ENCODE data around the gene SLC8A3.
A peak's percentile ranks its signal among the peaks of the same experiment; 100 is the strongest.

SLC8A3 gene

DNA sequence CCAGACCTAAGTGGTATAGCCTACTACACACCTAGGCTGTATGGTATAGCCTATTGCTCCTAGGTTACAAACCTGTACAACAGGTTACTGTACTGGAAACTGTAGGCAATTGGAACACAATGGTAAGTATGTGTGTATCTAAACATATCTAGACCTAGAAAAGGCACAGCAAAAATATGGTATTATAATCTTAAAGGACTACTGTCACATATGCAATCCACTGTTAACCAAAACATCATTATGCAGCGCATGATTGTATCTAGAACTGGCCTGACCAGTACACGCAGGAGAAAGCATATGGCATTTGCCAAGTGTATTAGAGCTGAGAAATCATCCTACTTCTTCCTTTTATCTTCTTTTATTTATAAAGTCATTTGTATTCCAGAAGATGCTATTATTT lies 75.5 kb downstream of the SLC8A3 start:
- no peak for DNase-seq

DNA sequence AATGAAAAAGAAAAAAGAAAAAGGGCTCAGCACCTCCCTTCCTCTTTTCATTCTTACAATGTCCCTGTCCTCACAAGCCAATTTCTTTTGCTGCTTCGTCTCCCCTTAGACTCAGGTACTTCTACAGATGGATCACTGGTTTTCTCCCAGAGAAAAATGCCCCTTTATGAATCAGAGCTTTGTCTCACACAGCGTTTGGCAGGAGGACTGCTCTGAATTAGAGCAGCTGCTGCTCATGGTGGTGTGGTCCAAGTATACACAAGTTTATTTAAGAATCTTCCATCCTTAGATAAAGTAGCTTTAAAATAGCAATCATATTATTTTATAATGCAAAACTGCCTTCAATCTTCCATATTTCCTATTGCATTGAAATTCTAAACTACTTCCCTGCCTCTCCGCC lies 80.3 kb downstream of the SLC8A3 start:
- DNase-seq = no peak

DNA sequence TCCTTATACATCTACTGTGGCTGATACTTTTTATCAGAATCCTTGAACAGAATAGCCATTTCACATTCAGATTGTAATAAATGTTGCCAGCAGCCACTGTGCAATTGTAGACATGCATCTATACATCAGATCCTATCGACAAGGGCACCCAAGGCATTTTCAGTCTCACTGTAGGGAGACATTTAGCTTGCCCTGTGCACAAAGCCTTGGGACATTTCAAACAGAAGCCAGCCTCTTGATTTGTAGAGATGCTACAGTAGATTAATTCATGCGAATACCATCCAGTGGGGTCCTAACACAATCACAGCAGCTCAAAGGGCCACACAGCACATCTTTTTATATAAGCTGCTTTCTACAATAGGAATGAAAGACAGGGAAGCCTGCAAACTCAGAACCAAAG lies 81.4 kb downstream of the SLC8A3 start:
- DNase-seq = no peak

DNA sequence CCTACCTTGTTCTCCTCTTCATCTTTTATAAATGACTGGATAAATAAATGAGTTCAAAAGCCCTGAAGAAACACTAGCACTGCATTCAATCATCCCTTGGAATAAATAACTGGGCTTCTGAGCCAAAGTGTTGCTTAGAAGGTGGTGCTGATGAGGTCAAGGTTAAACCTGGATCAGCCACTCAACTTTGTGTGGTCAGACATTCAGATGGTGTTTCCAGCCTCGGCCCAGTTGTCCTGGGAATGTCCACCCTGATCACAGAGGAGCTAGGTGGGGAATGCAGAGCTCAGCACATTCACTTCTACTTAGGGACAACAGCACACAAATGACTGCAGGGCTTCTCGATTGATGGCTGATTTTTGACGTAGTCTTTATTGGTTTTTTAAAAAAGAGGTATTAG lies 88.7 kb downstream of the SLC8A3 start:
- DNase-seq = no peak

DNA sequence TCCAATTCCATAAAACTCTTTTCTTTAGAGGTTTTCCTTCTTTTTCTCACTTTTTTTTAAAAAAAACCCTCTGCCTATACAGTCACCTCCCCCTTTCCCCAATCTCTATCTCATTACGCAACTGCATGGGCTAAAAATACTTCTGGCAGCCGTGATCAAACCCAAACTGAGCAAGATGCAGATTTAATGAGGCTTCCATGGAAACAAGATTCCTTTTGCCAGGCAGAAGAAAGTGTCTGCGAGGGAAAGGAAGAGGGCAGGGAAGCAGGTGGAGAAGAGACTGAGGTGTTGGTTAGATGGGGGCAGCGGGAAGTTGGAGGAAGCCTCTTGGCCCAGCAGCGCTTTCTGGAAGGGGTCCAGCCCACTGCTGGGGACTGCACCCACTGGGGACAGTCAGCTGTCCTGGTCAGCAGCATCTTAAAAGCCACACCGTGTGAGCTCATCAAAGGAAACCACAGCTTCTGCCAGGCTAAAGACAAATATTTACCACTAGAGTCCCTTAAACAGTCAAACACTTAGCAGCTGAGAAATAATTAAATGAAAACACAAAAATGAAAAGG lies 90.4 kb downstream of the SLC8A3 start:
- peak in 1 of 2 experiments; percentile 15 for DNase-seq

DNA sequence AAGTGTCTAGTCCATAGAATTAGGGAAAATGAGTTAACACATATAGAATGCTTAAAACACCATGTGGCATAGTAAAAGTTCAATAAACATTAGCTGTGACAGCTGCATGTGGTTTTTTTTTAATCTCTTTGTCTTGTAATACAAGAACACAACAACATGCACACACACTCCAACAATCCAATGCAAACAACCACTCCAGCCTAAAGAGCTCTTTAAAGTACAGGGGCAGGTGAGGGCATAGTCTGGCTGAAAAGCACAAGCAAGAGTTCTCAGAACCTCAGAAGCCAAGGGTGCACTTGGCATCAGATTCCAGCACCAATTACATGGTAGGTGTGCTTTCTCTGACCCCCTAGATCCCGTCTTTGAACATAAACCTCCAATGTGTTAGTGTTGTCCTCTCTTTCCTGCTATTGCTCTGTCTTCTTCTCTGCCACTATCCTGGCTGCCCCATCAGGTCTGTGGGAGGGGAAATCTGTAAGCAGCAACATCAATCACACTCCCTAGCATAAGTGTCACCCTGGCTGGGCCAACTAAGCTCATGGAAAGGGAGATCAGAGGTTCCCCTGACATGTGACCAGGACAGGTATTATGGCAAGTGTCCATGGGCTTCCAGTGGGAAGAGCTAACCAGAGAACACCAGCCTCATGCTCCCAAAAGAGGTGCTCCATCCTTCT lies 91.0 kb downstream of the SLC8A3 start:
- DNase-seq = peak; percentile 29 to 72

DNA sequence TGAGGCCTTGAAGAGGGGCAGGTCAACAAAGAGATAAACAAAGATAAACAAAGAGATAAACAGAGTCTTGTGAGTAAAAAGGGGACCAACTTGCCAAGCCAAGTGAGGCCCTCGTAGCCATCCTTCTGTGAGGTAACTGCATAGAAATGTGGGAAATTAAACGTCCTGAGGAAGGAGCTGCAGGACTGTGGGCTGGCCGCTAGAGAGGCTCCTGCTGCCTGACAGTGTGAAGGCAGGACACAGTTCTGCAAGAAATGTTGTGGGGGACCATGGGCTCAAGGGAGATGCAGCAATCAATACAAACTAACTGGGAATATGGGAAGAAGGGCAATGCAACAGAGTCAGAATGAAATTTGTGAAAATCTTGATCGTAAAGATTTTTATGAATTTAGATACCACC lies 91.9 kb downstream of the SLC8A3 start:
- peak in 1 of 2 experiments; percentile 41 for DNase-seq

DNA sequence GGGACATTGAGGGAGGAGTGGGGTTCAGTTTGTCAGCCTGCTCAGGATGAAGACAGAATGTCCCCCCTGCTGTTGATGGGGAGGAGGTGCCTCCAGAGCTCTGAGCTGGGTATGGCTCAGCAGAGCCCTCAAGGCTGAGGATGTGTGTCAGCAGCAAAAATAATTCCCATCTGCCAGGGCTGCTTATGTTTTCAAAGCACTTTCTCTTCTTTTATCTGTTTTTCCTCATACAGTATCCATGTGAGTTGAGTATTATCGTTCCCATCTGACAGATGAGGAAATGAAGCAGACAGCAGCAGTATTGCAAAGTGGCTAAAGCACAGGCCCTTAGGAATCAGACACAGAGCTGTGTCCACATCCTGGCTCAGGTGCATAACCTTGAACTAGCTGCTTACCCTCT lies 94.1 kb downstream of the SLC8A3 start:
- peak in 1 of 2 experiments; percentile 9 for DNase-seq

DNA sequence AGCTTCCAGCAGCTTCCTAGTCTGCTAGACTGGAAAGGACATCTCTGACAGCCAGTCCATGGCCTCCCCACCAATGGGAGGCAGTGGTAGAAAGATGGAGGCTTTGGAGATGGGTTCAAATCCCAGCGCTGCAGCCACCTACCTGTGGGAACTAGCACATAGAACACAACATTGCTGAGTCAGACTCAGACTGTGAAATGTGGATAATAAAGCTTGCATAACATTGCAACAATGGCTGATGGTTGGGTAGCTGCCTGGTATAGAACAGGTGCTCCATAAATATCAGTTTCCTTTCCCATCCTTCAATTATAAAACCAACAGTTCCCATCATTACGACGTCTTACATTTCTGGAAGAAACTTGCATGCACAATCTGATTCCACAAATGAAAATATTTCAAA lies 94.6 kb downstream of the SLC8A3 start:
- DNase-seq = no peak

DNA sequence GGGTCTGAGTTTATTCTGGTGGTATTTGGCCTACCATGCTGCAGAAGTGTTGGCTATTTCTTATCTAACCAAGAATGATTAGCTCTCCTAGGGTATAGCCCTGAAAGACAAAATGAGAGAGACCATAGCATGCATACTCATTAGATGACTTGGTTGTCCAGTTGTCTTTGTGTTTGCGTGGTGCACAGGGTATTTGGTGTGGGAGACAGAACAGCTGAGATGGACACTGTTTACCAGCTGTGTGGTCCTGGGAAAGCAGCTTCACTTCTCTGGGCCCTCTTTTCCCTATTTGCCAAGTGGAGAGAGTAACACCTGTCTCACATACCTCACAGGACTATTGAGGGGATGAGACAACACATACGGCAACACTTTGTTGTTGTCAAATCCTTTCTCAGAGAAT lies 95.6 kb downstream of the SLC8A3 start:
- DNase-seq = no peak

DNA sequence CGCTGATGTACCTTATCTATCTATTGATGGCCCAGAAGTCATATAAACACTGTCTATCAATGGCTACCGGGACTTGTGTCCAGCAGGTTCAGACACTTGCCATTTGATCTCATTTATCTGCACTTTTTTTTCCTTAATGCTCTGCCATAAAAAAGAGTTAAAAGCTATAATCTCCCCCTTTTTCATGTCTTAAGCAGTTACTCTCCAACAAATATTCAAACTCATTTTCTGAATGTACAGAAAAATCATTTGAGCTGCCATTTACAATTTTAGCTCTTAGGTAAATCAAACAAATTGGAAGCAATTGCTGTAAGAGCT lies 101.4 kb downstream of the SLC8A3 start:
- no peak for DNase-seq

DNA sequence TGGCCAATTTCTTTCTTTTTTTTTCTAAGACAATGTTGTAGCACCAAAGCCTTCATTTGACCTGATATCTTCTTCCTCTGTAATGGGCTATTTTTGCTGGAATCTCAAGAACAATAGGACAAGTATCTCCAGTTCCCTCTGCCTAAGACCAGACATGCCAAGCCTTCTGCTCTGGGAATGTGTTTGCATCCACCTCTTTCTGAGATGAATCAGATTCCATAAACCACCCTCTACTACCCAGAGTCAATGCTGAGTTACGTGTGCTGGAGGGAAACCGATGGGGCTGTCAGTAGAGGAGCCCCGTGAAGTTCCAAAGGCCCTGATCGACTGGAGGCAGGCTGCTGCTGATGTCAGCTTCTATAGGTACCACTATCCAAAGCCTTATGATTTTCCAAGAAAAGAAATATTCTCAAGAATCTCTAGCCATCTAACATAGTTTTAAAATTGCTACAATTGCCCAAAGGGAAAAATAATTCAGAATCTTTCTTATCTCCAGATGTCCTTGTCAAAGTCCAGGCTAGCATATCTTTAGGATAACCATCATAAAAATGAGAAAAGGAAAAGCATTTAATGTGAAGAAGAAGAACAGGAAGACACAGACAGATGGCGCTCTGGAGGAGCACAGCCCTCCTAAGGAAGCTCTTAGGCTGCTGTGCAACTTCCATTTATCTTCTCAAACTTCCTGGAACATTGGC lies 101.9 kb downstream of the SLC8A3 start:
- peak; percentile 38 for DNase-seq

DNA sequence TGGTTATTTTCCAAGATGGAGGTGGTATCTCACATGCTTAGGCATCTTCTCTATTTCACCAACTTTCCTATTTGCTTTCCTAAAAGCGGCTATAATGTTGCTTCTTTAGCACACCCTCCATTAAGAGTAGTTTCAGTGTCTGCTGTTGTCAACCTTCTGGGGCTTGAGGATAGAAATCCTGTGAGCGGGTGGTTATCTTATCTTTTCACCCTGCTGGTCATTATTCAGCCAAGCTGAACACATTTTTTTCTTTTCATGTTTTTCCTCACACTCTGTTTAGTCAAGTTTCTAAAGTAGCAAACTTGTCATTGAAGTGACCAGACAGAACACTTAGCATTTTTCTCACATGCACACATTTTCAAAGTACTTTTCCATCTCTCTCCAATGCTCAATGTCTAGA lies 104.5 kb downstream of the SLC8A3 start:
- no peak for DNase-seq

DNA sequence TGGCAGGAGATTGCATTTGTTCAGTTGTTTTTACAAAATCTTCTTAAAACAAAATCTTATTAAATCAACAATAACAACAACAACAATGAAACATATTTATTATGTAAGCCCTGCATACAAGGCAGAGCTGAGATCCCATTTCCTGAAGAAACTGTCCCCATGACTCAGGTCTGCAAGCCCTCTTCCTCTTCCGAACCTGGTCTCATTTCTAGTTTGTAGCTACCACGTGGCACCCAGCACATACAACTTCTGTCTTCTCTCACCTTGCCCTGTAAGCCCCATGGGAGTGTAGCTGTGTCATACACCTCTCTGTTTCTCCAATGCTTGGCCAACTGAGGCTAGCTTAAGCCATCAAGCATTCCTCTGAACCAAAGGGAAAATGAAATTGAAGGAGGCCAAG lies 106.4 kb downstream of the SLC8A3 start:
- no peak for DNase-seq

DNA sequence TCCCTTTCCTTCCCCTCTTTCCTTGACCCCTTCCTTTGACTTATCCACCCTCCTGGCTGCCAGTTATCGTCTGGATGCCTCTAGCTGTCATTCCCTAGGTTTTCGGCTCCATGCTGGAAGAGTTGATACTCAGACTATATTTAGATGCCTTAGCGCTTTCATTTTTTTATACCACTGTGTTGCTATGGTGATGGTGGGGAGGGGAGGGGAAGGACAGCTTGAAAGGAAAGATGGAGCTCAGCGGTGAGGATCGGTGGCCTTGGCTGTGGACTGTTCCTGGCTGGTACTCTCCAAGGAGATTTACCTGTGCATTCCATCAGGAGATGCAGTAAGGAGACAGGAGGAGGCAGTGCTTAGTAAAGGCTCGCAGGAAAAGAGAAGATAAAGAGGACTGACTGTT lies 108.7 kb downstream of the SLC8A3 start:
- DNase-seq = no peak

DNA sequence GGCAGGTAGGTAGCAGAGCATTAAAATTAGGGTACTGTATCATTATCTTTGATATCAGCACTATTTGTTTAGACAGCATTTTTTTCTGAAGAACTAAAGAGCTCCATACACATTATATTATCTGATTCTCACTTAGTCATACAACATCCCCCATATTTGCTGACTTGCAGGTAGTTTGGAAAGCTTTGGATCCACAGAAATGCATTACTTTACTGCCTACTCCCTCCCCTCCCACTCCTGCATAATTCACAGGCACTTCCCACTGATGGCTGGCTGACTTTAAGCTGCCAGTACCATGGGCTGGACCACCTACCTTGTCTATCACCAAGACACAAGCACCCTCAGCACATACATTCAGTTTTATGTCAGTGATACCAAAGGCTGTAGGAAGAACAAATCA lies 110.4 kb downstream of the SLC8A3 start:
- DNase-seq = no peak

DNA sequence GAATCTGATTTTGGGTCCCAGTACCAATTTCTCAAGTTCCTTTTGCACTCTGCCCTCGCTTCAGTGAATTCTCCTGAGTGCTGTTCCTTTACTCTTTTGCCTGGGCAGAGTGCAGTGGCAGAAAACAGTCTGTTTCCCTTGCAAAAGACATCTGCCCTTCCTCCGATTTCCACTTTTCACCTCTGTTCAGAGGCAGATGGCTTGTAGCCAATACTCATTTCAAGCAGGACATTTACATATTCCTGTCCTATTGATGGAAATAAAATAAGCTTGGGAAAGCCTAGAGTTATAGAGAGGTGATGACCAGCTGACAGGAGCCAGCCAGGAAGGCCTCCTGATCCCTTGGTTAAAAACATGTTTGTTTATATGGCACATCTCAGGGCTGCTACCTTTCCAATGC lies 111.0 kb downstream of the SLC8A3 start:
- DNase-seq = peak in 1 of 2 experiments; percentile 8

DNA sequence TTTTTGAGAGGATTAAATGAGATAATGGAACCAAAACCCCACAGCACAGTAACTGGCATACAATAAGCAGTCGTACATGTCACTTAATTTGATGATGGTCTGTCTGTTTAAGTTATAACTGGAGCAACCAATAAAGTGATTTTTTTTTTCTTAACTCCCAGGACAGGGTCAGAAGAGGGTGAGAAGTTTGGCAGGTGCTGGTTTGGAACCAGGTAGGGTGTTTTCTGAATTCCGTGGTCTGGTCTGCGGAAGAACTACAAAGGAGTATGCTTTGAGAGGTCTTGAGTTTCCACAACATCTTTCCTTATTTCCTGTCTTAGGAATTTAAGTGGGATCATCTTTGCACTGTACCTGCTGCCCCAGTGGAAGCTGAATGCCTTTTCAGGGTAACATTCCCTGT lies 111.7 kb downstream of the SLC8A3 start:
- DNase-seq = no peak

DNA sequence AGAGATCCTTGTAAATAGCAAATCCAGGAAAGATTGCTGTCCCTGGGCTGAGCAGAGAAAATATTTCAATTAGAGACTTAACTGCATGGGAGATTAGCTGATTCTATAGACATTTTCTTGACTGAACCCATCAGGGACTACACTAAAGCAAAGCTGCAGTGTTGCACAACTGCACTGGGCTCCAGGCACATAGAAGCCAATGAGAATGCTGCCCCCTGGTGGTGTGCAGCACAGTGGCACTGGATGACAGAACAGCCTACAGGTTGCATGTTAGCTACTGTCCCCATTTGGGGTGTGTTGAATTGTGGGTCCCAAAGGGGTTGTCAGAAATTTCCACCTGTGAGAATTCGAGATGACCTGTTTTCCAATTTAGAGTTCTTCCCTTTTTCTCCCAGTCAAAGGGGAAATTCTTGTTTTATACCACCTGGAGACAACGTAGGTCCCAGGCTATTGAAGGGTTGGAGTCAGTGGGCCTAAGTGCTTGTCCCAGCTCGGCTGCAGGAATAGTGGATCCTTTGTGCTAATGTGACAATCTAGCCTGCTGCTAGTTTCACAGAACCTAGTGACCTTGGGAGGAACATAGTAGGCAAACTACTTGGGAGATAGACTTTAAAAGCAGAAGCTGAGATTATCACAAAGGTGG lies 114.7 kb downstream of the SLC8A3 start:
- peak; percentile 78 to 81 for DNase-seq

DNA sequence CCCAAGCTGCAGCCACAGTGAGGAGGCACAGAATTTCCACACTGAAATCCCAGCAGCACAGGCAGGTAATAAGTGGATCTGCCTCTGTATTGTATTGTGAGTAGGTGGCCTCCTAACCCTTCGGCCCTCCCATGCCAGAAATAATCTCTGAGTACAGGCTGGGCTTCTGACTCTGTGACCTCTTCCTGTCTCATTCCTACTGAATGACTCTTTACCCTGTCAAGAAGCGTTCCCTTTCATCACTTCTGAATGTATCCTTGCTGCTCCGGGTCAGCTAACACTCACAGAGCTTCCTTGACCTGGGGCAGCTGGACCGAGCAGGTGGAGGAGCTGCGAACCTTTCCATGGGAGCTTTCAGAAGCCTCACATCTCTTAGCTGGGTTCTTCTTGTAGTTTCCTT lies 119.6 kb downstream of the SLC8A3 start:
- no peak for DNase-seq

DNA sequence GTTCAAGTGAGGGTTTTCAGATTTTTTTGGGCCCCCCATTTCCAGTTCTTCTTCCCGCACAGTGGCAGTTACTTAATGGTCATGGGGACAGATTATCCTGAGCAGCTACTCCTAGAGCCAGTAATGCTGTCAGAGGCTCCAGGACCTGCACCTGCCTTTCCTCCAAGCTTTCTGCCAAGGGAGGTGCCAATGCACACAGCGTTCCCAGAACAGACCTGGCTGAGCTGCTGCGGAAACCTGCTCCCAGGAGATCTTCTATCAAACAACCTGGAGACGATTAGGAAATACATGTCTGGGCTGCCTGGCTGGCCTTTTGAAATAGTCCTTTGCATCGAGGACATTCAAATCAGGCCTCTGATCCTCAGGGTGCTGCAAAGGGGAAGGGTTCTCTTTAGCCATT lies 120.9 kb downstream of the SLC8A3 start:
- no peak for DNase-seq

DNA sequence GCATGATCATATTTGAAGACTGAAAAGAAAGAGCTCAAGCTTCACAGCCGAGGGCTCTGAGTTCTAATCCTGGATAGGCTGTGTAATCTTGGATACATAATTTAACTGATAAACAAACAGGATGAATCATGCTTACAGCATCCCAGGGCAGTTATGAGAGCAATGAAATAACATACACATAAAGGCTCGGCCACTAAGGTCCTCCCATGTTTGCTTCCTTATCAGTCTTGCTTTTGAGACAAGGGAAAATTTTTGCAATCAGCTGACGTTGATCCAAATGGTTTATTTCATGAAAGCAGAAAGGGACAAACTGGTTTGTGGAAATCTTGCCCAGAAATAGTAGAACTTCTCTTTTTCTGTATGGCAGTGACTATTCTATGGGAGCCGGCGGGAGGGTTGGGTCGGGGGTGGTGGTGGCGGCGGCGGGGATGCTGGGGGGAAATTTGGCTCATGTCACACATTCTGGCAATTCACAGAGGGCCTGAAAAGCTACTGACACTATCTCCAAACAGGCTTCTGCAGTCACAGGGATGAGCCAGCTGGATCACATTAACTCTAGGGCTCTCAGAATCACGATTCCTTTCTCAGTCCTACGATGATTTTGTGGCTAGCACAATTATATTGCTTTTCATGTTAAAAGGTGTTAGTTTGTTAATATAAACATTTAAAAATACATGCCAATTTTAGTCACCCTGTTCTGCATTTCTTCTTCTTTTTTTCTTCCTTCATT lies 124.5 kb downstream of the SLC8A3 start:
- DNase-seq = no peak

DNA sequence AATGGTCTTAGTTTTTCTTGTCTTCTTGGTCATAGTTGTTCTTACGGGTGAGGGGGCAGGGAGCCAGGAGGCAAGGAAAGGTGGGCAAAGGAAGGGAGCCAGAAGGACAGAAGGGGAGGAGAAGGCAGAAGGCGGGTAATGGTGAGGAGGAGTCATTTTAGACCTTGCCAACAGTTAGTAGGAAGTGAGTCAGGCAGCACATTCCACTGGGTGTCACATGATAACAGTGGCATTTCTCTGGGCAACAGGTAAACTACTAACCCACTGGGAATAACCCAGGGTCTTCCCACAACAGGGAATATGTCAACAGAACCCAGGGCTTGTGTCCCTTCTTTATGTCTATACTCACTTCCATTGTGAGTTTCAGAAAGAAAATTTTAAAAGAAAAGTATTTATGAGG lies 127.6 kb downstream of the SLC8A3 start:
- no peak for DNase-seq

DNA sequence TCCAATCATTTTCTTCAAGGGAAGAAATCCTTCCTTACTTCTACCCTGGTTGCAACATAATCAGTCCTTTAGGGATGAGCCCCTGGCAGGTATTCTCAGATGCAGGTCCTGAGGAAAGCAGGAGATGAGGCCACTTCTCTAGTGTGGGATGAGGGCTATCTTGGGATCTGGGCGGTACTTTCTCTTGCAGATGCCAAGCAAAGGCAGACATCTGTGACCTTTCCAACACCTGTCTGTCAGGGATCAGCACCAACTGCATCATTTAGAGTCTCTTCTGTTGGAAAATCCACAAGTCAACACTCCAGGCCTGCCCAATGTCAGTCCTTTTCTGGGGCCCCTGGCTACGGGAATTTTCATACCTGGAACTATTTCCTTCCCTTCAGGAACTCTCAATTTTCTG lies 129.2 kb downstream of the SLC8A3 start:
- DNase-seq = no peak

All from NCI-H2081 (cell line).